ENCODE data around the gene CACNA1F. TPM values are rescaled to one million over a fixed set of nuclear protein-coding genes. Genes with fewer than 3 reads are reported as not detected.

The CACNA1F gene
- total and polyA plus RNA-seq, 9 of the 15 experiments (the other 6 are each of a cell fraction or from before 2014, with no cell fraction given): under 0.01 to 0.41 (median 0.03) TPM; not detected in 3

- TF ChIP-seq AFF4 (CRISPR knock-in tag; IDR thresholded peaks at IDR 0.05): no peak
- TF ChIP-seq BCL6 (CRISPR knock-in tag; IDR thresholded peaks at IDR 0.05): no peak
- TF ChIP-seq SMAD1 (IDR thresholded peaks at IDR 0.05; ENCODE audit: low read depth, low read length, partially characterized antibody): no peak
- TF ChIP-seq SETDB1 (IDR thresholded peaks at IDR 0.05; ENCODE audit: low read length): no peak
- TF ChIP-seq XRCC5 (IDR thresholded peaks at IDR 0.05; ENCODE audit: low read depth, low read length): no peak
- TF ChIP-seq NEUROD1 (IDR thresholded peaks at IDR 0.05; ENCODE audit: borderline replicate concordance, low read depth, low read length, partially characterized antibody): no peak
Measured at GRCh38 chrX:49210406-49210805, 22.7 kb downstream of the CACNA1F start (continued).
